Activated naive CD8-positive, alpha-beta T cell treated with anti-CD3 and anti-CD28 coated beads, Interleukin-2, amount 10 ng/mL, durations not matched to agents 7 days and 5 days (primary cell): Measurements from ENCODE around the gene ARL2. TPM values are rescaled to one million over a fixed set of nuclear protein-coding genes. Genes with fewer than 3 reads are reported as not detected.
"Not testable (repeated sequence)": the region's sequence is repeated elsewhere in the genome, so short reads cannot be mapped to it uniquely, and the experiment has no call there.

Experiments
- ATAC-seq: fragments of 150-1000 bp; cut with Tn5 transposase; one replicate; pipeline ENCODE4 v1.10.0; 2021; ENCODE audit warnings: low read depth, moderate library complexity
- POLR2A ChIA-PET: fragments of 350-600 bp; sonication (Branson Sonifier 250); formaldehyde crosslinking; loops from one replicate; lab custom pipeline; 2021; ENCODE audit warnings: antibody characterized with exemption; lab: Charles Lee
- DNase-seq: peaks from one replicate; pipeline ENCODE4 v3.0.0; 2021
- H3K27ac Mint-ChIP-seq: one replicate; pipeline ENCODE4 v1.8.0; 2022; ENCODE audit warnings: mild to moderate bottlenecking, mixed read lengths
- H3K27me3 Mint-ChIP-seq: one replicate; pipeline ENCODE4 v1.8.0; 2022; ENCODE audit warnings: mild to moderate bottlenecking, moderate library complexity, mixed read lengths
- H3K36me3 Mint-ChIP-seq: one replicate; pipeline ENCODE4 v1.8.0; 2021; ENCODE audit warnings: mild to moderate bottlenecking, mixed read lengths
- H3K4me1 Mint-ChIP-seq: one replicate; pipeline ENCODE4 v1.8.0; 2021; ENCODE audit warnings: mixed read lengths
- H3K4me3 Mint-ChIP-seq: one replicate; pipeline ENCODE4 v1.8.0; 2022; ENCODE audit warnings: mild to moderate bottlenecking, moderate library complexity, mixed read lengths
- H3K9me3 Mint-ChIP-seq: one replicate; pipeline ENCODE4 v1.8.0; 2021; ENCODE audit warnings: mixed read lengths
- total RNA-seq, 2 experiments: library from RNA; stranded (reverse); gene quantifications; one replicate each; pipeline ENCODE4 v1.2.3, GENCODE V29; 2021

ARL2 gene
- total RNA-seq, 2 experiments from 2014 or later = 69.5 to 70.2 TPM

DNA sequence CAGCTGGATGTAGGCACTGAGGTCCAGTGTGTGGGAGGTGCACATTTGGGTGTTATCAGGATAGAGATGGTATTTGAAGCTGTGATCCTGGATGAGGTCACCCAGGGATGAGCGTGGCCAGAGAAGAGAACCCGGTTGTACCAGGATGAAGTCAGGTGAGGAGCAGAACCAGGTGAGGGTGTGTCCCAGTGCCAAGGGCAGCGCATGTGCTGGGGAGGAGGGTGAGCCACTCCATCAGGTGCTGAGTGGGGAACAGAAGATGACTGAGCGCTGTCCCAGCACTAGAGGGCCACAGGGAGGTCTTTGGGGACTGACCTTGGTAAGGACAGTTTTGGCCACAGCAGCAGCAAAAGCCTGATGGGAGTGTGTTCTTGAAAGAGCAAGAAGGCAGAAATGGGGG is 2.7 kb downstream of the ARL2 start:
- Mint-ChIP-seq H3K27me3 (no peaks in the 10 kb centered on the region), H3K4me3 (no peak overlapping the region), H3K4me1 (peaks cover 27% of the 10 kb centered on the region), H3K36me3 (peaks cover 15% of the 10 kb centered on the region), H3K9me3 (no peaks in the 10 kb centered on the region), H3K27ac (peak overlapping the region; percentile 3)
- no peak for ATAC-seq
- DNase-seq = no peak
- POLR2A ChIA-PET = interaction anchor here (0.7 kb wide), 1 partner anchor 10 kb away, joined by 4 read pairs; no protein-coding TSS in a partner anchor

DNA sequence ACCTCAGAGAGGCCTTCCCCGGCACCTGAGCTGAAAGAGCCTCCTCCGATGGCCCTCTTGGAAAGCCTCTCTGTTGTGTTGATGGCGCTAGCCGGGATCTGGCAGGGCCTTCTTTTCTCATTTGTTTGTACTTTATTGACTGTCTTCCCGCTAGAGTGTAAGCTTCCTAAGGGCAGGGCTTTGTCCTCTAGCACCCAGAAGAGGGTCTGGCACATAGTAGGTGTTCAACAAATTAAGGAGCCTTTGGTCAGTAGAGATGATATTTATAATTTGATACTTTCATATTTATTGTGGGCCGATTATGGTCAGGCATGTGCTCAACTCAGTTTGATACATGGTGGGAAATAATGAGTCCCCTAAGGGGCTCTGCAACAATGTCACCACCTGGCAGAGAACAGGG is 4.0 kb downstream of the ARL2 start:
- Mint-ChIP-seq H3K4me1 (peaks cover 28% of the 10 kb centered on the region), H3K27me3 (no peaks in the 10 kb centered on the region), H3K4me3 (no peak overlapping the region), H3K27ac (no peak overlapping the region), H3K9me3 (no peaks in the 10 kb centered on the region), H3K36me3 (peaks cover 17% of the 10 kb centered on the region)
- ATAC-seq = no peak
- POLR2A ChIA-PET = interaction anchor here (0.6 kb wide), 1 partner anchor 9 kb away, joined by 5 read pairs; no protein-coding TSS in a partner anchor
- DNase-seq = no peak

DNA sequence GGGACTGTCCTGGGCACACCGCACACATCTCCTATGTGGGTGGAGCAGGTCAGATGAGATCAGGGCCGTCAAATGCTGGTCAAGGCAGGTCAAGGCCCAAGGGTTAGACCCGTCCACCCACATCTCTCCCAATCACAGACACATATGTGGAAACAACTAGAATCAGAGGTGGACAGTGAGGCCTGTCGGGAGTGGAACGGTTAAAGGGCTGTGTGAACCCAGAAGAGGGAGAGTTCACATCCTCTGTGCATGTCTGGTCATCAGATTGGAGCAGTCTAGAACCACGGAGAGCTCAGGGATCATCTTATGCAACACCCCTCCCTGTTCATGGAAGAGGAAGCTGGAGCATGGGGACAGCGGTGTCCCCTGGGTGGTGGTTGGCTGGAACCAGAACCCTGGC is 5.9 kb downstream of the ARL2 start:
- no peaks in the 10 kb centered on the region for H3K9me3 Mint-ChIP-seq
- POLR2A ChIA-PET = no interaction called here
- no peak overlapping the region for H3K4me3 Mint-ChIP-seq
- H3K36me3 Mint-ChIP-seq = peaks cover 17% of the 10 kb centered on the region
- peaks cover 24% of the 10 kb centered on the region for H3K4me1 Mint-ChIP-seq
- H3K27ac Mint-ChIP-seq = no peak overlapping the region
- ATAC-seq (no peak), DNase-seq (no peak)
- H3K27me3 Mint-ChIP-seq = no peaks in the 10 kb centered on the region

DNA sequence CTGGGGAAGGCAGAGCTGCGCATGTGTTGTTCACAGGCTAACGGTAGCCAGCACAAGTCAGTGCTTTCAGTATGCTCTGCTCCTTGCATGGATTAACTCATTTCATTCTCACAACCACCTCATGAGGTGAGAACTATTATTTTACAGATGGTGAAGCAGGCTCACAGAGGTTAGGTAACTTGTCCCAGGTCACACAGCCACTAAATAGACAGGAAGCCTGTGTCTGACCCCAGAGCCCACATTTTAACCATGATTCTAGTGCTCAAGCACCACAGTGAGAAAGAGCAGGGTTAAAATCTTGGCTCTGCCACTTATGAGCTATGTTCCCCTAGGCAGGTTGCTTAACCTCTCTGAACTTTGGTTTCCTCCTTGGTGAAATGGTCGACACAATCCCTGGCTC is 7.0 kb downstream of the ARL2 start:
- Mint-ChIP-seq H3K9me3 (no peaks in the 10 kb centered on the region), H3K27me3 (no peaks in the 10 kb centered on the region), H3K36me3 (peaks cover 17% of the 10 kb centered on the region), H3K27ac (no peak overlapping the region), H3K4me1 (peaks cover 19% of the 10 kb centered on the region), H3K4me3 (no peak overlapping the region)
- POLR2A ChIA-PET = no interaction called here
- ATAC-seq (peak; percentile 57), DNase-seq (no peak)

DNA sequence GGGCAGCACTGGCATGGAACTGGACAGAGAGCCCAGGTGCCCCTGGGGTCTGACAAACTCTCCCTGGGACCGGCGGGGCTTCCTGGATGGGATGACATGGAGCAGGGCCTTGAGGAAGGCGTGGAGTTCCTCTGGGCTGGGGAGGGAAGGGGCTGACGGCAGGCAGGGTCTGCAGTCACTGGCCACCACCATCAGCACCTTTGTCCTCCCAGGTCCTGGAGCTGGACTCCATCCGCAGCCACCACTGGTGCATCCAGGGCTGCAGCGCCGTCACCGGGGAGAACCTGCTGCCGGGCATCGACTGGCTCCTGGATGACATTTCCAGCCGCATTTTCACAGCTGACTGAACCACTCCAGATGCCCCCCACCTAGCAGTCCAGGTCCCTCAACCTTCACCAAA is 7.5 kb downstream of the ARL2 start:
- ATAC-seq (no peak), DNase-seq (no peak)
- no peak overlapping the region for H3K4me3 Mint-ChIP-seq
- H3K4me1 Mint-ChIP-seq = peaks cover 15% of the 10 kb centered on the region
- POLR2A ChIA-PET = no interaction called here
- H3K27me3 Mint-ChIP-seq = no peaks in the 10 kb centered on the region
- peaks cover 14% of the 10 kb centered on the region for H3K36me3 Mint-ChIP-seq
- no peak overlapping the region for H3K27ac Mint-ChIP-seq
- no peaks in the 10 kb centered on the region for H3K9me3 Mint-ChIP-seq

DNA sequence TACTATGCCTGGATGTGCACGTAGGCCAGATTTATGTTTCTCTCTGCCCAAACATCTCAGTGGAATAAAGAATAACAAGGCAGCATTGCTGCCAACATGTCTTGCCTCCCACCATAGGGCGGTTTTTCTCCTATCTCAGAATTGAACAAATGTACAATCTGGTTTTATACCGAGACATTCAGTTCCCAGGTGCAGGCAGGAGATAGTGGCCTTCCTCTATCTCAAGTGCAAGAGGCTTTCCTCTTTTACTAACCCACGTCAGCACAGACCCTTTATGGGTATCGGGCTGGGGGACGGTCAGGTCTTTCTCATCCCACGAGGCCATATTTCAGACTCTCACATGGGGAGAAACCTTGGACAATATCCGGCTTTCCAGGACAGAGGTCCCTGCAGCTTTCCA is 9.5 kb downstream of the ARL2 start:
- H3K9me3 Mint-ChIP-seq, H3K27ac Mint-ChIP-seq, H3K36me3 Mint-ChIP-seq, H3K27me3 Mint-ChIP-seq, POLR2A ChIA-PET, ATAC-seq, H3K4me3 Mint-ChIP-seq, DNase-seq: not testable (repeated sequence)
- peaks cover 25% of the 10 kb centered on the region for H3K4me1 Mint-ChIP-seq

DNA sequence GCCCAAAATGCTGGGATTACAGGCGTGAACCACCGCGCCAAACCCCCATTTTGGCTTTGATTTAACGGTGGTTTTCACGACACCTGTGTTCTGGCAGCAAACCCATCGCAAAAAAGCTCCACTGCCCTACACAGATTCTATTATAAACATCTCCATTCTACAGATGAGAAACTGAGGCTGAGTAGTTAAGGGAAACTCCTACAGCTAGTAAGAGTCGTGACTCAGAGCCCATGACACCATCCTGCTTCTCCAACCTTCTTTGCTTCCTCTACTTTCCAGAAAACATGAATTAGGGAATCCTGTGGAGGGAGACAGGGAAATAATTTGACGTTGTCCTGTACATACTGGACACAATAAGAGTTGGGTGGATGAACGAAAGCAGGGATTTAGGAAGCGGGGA is 12.8 kb downstream of the ARL2 start:
- DNase-seq (no peak), ATAC-seq (no peak)
- Mint-ChIP-seq H3K4me3 (peak overlapping the region; percentile 81), H3K9me3 (no peaks in the 10 kb centered on the region), H3K27ac (peak overlapping the region; percentile 82), H3K27me3 (no peaks in the 10 kb centered on the region), H3K4me1 (peaks cover 22% of the 10 kb centered on the region), H3K36me3 (peaks cover 6% of the 10 kb centered on the region)
- POLR2A ChIA-PET = interaction anchor here (1.0 to 3.5 kb wide), 5 partner anchors 10 to 95 kb away, joined by 3 to 18 read pairs (median 5); partner anchors contain the start of genes ARL2, FAU, MRPL49 and SAC3D1

DNA sequence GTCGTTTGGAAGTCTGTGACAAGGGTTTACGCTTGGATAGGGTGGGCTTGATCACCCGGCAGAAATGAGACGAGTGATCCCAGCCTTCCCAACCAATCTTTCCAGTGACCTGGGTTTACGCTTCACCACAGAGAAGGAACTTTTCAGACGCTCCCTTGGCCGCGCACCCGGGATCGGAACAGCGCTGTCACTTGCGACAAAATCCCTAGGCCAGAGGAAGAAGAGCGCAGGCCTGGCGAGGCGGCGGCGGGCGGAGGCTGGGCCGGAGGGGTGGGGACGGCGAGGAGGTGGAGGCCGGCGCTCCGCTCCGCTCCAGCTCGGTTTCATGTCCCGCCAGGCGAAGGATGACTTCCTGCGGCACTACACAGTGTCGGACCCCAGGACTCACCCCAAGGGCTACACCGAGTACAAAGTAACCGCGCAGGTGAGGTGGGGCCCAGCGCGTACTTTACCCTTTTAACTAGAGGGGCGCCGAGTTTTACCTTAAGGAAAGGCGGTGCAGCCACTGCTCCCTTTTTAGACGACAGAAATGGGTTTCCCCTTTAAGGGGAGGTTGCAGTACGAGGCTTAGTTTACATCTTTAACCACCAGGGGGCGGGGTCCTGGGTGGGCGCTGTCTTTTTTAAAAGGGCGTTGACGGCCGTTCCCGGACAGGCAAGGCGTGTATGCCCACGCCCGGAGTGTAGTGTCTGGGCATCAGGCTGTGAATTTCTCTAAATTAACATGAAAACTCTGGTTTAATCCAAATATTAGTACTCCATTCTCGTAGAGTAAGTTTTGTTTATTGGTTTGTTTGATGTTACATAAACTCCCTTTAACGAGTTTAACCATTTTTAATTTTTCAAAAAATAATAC is 13.5 kb downstream of the ARL2 start, which contains the start of gene SNX15:
TSS of gene SNX15 (plus strand) at position 227 of the 855 bp plus-strand sequence. CDS start at position 326, 99 bp downstream.
- Mint-ChIP-seq H3K4me3 (peak within 1 kb of the TSS; percentile 81), H3K27me3 (no peaks in the 10 kb centered on the region), H3K4me1 (peaks cover 20% of the 10 kb centered on the region), H3K36me3 (peaks cover 5% of the 10 kb centered on the region), H3K27ac (peak within 1 kb of the TSS; percentile 82), H3K9me3 (no peaks in the 10 kb centered on the region)
- DNase-seq = peak; percentile 85
- POLR2A ChIA-PET = interaction anchor here (1.0 to 3.5 kb wide), 4 partner anchors 13 to 95 kb away, joined by 3 to 18 read pairs (median 8); partner anchors contain the start of genes ARL2, FAU, MRPL49 and SAC3D1
- peak; percentile 89 for ATAC-seq

DNA sequence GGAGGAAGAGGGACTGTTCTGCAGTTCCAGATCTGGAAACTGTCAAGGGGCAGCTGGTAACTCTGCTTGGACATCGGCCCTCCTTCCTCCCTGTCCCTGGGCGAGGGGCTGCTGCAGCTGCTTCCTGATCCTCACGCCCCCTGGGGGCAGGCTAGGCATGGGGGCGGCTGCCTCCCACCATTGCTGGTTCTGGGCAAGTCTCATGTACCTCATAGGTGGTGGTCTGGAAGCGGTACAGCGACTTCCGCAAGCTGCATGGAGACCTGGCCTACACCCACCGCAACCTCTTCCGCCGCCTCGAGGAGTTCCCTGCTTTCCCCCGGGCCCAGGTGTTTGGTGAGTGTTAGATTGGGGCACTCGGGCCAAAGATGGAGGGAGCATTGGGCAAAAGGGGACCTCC is 18.3 kb downstream of the ARL2 start:
- H3K9me3 Mint-ChIP-seq = no peaks in the 10 kb centered on the region
- no peak for ATAC-seq
- H3K4me3 Mint-ChIP-seq = no peak overlapping the region
- peaks cover 13% of the 10 kb centered on the region for H3K4me1 Mint-ChIP-seq
- peaks cover 5% of the 10 kb centered on the region for H3K36me3 Mint-ChIP-seq
- no peaks in the 10 kb centered on the region for H3K27me3 Mint-ChIP-seq
- no peak for DNase-seq
- no peak overlapping the region for H3K27ac Mint-ChIP-seq
- POLR2A ChIA-PET = interaction anchor here (2.2 kb wide), 1 partner anchor 18 kb away, joined by 7 read pairs; the partner anchor contains the start of gene ARL2

DNA sequence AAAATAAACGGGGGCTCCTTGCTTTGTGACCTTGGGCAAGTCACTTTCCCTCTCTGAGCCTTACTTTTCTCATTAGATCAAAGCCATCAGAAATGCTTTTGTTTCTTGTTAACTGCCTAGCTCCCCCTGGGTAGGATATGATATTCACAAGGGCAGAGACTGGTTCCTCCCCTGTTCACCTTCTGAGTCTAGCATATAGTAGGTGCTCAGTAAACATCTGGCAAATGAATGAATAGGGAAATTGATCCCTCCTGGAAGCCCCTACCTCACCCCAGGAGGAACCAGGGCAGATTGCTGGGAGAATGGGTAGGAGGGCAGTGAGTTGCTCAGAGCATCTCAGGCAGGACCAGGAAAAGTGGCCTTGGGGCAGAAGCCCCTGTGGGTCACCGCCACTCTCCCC is 20.5 kb downstream of the ARL2 start:
- no peak overlapping the region for H3K27ac Mint-ChIP-seq
- DNase-seq (no peak), ATAC-seq (no peak)
- no peaks in the 10 kb centered on the region for H3K27me3 Mint-ChIP-seq
- POLR2A ChIA-PET = interaction anchor here (0.8 to 1.7 kb wide), 2 partner anchors 12 to 20 kb away, joined by 3 to 4 read pairs; partner anchors contain the start of gene ARL2
- no peaks in the 10 kb centered on the region for H3K4me1 Mint-ChIP-seq
- no peaks in the 10 kb centered on the region for H3K9me3 Mint-ChIP-seq
- no peaks in the 10 kb centered on the region for H3K36me3 Mint-ChIP-seq
- no peak overlapping the region for H3K4me3 Mint-ChIP-seq

DNA sequence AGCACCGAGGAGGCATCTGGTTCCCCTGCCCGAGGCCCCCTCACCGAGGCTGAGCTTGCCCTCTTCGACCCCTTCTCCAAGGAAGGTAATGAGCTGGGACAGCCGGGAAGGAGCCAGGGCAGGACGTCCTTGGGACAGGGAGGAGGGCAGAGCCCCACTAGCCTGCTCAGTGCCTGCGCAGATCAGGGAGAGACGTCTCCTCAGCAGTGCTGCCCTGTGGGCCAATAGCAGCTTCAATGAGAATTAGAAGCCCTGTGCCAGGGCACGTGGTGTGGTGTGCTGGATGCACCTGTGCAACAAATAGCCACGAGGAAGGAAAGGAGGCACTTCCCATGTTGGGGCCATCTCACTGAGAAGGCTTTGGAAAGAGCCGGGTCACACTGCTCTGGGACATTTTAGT is 21.6 kb downstream of the ARL2 start:
- ATAC-seq (no peak), DNase-seq (no peak)
- no peak overlapping the region for H3K4me3 Mint-ChIP-seq
- no peaks in the 10 kb centered on the region for H3K36me3 Mint-ChIP-seq
- peaks cover 3% of the 10 kb centered on the region for H3K4me1 Mint-ChIP-seq
- H3K9me3 Mint-ChIP-seq = no peaks in the 10 kb centered on the region
- POLR2A ChIA-PET = interaction anchor here (1.7 kb wide), 1 partner anchor 21 kb away, joined by 4 read pairs; the partner anchor contains the start of gene ARL2
- no peak overlapping the region for H3K27ac Mint-ChIP-seq
- H3K27me3 Mint-ChIP-seq = no peaks in the 10 kb centered on the region

DNA sequence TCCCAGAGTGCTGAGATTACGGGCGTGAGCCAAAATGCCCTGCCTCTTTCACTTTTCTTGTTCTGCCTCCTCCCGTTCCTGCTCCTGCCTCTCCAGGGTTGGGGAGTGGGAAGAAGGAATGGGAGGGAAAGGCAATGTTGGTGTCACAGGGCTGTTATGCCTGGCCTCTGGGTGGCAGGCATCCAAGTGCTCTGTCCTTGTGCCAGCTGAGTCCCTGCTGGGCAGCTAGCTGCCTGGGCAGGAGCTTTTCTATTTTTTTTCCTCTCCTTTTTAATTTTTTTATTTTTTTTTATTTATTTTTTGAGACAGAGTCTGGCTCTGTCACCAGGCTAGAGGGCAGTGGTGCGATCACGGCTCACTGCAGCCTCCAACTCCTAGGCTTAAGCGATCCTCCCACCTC is 23.0 kb downstream of the ARL2 start:
- H3K36me3 Mint-ChIP-seq = no peaks in the 10 kb centered on the region
- no peak overlapping the region for H3K27ac Mint-ChIP-seq
- POLR2A ChIA-PET = interaction anchor here (0.8 to 1.4 kb wide), 2 partner anchors 9 to 12 kb away, joined by 3 read pairs; no protein-coding TSS in a partner anchor
- no peak overlapping the region for H3K4me3 Mint-ChIP-seq
- H3K27me3 Mint-ChIP-seq = no peaks in the 10 kb centered on the region
- peaks cover 3% of the 10 kb centered on the region for H3K4me1 Mint-ChIP-seq
- no peak for ATAC-seq
- no peak for DNase-seq
- no peaks in the 10 kb centered on the region for H3K9me3 Mint-ChIP-seq

DNA sequence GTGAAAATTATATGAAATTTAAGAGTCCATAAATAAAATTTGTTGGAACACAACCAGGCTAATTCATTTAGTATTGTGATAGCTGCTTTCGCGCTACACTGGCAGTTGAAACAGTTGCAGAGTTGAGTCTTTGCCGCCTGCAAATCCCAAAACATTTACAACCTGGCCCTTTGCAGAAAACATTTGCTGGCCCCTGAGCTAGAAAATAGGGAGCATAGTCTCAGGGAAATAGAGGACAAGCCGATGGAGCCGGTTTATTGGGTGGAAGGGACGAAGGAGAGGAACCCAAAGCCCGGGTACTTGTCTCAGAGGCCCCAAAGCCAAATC is 26.5 kb downstream of the ARL2 start:
- POLR2A ChIA-PET = interaction anchor here (0.6 to 2.7 kb wide), 22 partner anchors 9 to 238 kb away, joined by 3 to 22 read pairs (median 4); partner anchors contain the start of genes ARL2, FAU, MAP4K2 and MRPL49
- ATAC-seq (no peak), DNase-seq (no peak)
- Mint-ChIP-seq H3K27me3 (no peaks in the 10 kb centered on the region), H3K36me3 (peaks cover 2% of the 10 kb centered on the region), H3K4me3 (peak overlapping the region; percentile 82), H3K27ac (peak overlapping the region; percentile 96), H3K4me1 (peaks cover 13% of the 10 kb centered on the region), H3K9me3 (no peaks in the 10 kb centered on the region)
